Epithelial cell of esophagus (primary cell): ENCODE measurements around the gene PFKP.

Experiments used
- DNase-seq: peaks from one replicate; pipeline ENCODE4 v3.0.0; 2010; ENCODE audit warnings: low read depth
- H3K4me3 ChIP-seq: 2 replicates; pipeline ENCODE4 v1.5.1; 2011; ENCODE audit warnings: mild to moderate bottlenecking, low read length, control low read depth
- CTCF ChIP-seq: IDR thresholded peaks from 2 replicates; pipeline ENCODE4 v1.5.1; 2011; ENCODE audit warnings: low read depth, mild to moderate bottlenecking, low read length, control low read depth, inconsistent platforms; ENCODE audit not compliant: insufficient read depth; ENCODE audit errors: missing control alignments

PFKP gene

DNA sequence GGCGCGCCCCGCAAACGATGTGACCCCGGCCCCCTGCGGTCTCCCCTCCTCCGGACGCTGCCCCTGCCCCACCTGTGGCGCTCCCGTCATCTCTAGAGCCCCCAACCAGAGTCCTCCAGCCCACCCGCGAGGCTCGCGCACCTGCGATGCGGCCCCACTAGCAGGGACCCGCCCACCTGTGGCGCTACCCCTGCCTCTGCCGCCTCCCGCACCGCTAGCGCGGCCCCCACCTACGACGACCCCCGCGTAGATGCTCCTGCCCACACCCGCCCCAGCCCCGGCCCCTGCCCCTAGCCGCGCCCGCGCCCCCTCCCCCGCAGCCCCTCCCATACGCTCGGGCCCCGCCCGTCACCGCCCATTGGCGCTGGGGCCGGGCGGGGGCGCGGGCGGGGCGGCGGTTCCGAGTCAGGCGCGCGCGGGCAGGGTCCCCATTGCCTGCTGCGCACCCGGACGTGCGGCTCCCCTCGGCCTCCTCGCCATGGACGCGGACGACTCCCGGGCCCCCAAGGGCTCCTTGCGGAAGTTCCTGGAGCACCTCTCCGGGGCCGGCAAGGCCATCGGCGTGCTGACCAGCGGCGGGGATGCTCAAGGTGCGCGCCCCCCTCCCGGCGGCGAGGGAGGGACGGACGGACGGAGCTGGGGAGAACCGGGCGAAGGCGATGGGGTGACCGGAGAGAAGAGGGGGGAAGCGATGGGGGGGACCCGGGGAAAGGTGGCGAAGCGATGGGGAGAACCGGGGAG is at the start of gene PFKP:
TSS of gene PFKP (plus strand) at position 431 of the 741 bp plus-strand sequence. CDS start at position 479, 48 bp downstream.
- no peak for TF ChIP-seq CTCF
- H3K4me3 ChIP-seq, result peak within 1 kb of the TSS; percentile 80
- peak; percentile 33 for DNase-seq

DNA sequence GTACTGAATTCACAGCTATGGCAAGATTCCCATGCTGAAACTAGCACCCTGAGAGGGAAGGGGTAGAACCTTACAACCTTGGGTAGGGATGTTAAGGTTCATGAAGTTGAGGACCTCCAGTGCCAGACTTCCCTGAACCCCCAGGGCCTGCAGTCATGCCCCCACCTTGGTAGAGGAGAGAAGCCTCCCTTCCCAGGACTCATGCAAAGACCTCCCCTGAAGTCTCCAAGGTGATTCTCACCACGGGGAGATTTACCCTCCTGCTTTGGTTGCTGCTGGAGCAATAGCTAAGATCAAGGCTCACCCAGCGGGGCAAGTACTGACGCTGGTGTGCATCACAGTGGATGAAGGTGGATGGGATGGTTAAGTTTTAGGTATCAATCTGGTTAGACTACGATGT is 49.1 kb upstream of the PFKP start:
- DNase-seq, result no peak
- TF ChIP-seq CTCF, result no peak
- H3K4me3 ChIP-seq, result no peak overlapping the region

- no peak overlapping the region for H3K4me3 ChIP-seq
- no peak for DNase-seq
- no peak for TF ChIP-seq CTCF
These were observed 47.0 kb upstream of the PFKP start for GRCh38 chr10:3020311-3020710.

DNA sequence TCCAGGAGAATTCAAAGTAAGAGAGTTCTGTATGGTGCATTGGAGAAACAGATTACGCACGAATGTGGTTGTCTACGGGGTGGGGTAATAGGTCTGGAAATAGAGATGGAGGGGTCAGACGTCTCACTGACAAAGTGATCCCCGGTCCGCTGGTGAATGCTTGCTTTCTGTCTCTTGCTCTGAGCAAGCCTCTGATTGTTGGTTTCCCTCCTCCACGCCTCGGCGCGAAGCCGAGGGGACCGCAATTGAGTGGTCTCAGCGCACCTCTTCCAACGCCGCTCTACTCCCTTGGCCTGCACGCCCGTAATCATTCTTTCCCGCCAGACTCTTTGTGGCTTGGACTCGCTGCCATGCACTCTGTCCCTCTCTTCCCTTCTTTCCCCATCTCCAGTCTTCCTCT is 46.5 kb upstream of the PFKP start:
- H3K4me3 ChIP-seq, result no peak overlapping the region
- DNase-seq, result no peak
- TF ChIP-seq CTCF, result no peak

DNA sequence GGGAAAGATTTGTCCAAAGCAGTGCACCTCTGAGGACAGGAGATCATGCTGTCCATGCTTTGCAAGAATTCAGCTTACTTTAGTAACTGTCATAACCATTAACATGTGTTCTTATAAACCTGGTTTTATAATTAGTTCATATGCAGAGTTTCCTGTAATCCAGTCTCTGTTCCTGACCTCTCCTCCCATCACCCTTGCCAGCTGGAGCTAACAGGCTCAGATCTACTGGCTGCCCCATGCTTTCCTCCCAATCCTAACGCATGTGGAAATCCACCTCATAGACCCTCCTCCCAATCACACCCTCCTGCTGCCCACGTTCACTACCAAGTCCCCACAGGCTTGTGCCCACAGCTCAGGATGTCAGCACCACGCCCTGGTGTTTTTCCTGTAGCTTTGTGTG is 45.3 kb upstream of the PFKP start:
- DNase-seq, result no peak
- H3K4me3 ChIP-seq, result no peak overlapping the region
- TF ChIP-seq CTCF, result no peak

DNA sequence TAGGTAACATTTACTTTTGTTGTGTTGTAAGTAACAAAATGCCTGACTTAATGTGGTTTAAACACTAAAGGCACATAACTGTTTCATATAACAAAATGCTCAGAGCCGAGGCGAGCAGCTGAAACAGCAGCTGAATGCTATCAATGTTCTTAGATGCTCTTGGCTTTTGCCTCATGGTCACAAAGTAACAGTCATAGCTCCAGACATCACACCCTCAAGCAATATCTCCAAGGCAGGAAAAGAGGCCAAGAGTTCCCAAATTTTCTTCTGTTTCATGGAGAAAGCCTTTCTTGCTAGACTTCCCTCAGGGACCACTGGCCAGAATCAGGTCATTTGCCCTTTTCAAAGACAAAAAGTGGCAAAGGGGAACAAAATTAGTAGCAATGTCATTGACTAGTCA is 43.5 kb upstream of the PFKP start:
- DNase-seq, result no peak
- H3K4me3 ChIP-seq, result no peak overlapping the region
- no peak for TF ChIP-seq CTCF
